HG03565 (cell line): ENCODE data around the gene HEPACAM.
"Not testable (repeated sequence)": the region's sequence is repeated elsewhere in the genome, so short reads cannot be mapped to it uniquely, and the experiment has no call there.

Experiments used
- ATAC-seq: cut with Tn5 transposase; IDR thresholded peaks from one replicate; pipeline ENCODE4 v1.9.1; 2021; ENCODE audit warnings: mild to moderate bottlenecking, moderate library complexity; ENCODE audit not compliant: unreplicated experiment

The HEPACAM gene, protein sequence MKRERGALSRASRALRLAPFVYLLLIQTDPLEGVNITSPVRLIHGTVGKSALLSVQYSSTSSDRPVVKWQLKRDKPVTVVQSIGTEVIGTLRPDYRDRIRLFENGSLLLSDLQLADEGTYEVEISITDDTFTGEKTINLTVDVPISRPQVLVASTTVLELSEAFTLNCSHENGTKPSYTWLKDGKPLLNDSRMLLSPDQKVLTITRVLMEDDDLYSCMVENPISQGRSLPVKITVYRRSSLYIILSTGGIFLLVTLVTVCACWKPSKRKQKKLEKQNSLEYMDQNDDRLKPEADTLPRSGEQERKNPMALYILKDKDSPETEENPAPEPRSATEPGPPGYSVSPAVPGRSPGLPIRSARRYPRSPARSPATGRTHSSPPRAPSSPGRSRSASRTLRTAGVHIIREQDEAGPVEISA

DNA sequence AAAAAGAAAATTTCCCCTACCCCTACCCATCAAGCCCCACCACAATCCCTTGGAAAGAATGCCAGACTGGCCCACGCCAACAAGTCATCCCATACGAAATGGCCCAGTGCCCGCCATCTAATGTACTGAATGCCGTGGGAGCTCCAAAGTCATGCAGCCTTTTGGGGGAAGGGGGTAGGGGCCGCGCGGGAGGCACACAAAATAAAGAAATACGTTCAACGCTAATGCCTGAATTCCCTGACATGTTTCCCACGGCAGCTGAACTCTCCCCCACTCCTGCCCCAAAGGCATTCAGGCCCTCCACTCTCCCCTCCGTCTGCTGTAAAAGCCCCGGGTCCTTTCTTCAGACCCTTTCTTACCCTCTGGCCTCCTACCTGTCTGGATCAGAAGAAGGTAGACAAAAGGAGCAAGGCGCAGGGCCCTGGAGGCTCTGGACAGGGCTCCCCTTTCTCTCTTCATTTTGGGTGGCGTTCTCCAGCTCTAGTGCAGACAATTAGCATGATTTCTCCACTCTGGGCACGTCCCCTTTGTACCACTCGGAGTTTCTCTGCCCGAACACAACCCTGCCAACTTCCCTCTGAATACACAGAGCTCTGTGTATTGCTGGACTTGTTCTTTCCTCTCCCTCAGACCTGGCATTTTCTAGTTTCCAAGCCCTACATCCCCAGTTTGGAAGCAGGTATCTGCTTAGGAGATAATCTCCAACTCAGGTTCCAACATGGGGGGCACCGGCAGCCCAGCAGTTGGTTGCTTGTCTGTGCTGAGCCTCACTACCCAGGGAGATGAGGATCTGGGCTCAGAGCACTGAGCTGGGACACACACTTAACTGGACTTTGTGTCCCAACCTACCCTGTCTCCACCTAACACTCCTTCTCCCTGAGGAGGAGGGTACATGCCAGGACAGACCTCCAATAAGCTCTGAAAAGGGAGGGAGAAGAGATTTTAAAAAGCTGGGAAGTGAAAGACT is at the start of gene HEPACAM:
Gene HEPACAM (minus strand): TSS at position 500 of the 967 bp plus-strand sequence. CDS start 41 bp downstream, at position 459.
- no peak for ATAC-seq

DNA sequence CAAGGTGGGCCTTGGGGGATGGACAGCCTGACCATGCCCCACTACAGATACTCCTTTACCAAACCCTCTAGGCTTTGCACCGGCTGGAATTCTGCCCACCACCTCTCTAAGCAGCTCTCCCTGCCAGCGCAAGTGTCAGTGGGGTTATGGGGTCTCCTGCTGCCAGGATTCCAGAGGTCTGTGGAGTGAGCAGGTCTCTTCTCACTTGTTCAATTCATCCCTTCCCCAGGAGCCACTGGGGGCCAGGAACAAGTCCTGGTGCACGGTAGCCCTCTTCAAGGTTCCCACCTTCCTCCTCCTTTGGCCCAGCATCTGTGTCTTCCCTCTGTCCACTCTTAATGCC is 48.6 kb upstream of the HEPACAM start:
- no peak for ATAC-seq

DNA sequence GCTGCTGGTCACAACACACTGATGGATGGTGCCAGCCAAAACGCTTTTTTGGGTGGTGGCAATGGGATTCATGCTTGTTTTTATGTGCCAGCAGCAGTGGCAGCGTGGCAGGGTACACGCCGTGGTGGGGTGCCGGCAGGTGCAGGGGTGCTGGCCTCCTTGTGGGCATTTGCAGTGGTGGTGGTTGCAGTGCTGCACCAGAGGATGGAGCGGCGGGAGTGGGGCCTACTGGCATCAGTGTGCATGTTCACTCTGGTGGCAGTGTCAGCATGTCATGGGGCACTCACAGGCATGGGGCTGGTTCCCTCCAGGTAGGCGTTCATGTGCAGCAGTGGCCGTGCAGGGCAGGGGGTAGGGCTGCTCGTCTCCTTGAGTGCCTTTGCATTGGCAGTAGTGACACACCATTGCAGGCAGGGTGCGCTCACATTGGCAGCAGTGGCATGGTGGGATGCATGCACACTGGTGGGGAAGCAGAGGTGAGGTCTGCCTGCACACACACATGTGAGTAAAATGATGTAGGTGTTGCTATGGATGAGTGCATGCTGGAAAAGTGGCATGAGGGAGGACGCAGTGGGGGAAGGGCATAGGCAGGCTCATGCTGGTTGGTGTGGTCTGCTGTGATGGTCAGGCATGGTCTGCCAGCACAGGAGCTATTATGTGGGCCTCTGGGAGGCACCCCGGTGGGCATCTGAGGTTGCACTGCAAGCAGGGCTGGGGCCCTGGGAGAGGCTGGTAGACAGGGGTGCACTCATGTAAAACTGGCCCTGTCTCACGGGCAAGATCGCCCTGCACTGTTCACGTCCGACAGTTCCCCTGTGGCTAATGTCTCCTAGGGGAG is 48.0 kb upstream of the HEPACAM start:
- no peak for ATAC-seq

DNA sequence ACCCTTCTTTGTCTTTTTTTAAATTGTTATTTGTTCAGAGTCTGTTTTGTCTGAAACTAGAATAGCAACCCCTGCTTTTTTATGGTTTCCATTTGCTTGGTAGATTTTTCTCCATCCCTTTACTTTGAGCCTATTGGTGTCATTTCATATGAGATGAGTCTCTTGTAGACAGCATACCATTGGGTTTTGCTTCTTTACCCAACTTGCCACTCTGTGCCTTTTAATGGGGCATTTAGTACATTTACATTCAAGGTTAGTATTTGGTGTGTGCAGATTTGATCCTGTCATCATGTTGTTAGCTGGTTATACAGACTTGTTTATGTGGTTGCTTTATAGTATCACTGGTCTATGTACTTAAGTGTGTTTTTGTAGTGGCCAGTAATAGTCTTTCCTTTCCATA is 46.2 kb upstream of the HEPACAM start:
- ATAC-seq: no peak

DNA sequence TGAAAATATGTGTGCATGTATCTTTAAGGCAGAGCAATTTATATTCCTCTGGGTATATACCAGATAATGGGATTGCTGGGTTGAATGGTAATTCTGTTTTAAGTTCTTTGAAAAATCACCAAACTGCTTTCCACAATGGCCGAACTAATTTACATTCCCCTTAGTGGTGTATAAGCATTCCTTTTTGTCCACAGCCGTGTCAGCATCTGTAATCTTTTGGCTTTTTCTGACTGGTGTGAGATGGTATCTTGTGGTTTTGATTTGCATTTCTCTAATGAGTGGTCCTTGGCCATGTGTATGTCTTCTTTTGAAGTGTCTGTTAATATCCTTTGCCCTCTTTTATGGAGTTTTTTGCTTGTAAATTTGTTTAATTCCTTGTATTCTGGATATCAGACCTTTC is 42.5 kb upstream of the HEPACAM start:
- no peak for ATAC-seq

DNA sequence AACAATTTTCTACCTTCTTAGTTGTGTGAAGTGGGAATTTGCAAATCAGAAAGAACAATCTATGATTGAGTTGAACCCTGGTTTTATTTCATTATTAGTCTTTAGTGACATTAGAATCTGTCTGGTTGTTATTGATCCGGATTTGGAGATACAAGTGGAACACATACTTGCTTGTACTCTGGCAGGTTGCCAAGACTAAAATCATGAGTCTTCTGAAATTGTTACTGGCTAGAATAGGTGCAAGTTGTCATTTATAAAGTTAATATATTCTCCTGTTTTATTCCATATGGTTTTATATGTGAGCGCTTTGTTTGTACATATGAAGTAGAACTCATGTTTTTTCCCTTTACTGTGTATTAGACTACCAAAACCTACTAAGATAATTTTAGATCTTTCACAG is 41.2 kb upstream of the HEPACAM start:
- ATAC-seq: no peak

DNA sequence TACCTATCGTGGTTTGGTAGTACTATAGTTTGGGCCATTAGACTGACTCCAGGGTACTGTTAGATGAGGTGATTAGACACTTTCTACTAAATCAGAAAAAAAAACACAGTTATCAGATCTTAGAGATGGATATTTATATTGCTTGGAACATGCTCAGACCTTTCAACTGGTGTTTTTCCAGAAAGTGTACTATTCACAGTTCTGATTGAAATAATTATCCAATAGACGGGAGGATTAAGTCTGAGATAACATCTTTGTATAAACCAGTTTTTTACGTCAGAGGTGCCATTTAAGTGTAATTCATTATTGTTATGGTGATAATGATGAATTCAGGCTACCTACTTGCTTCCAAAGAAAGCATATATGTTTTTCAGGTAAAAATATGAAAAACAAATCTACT is 40.7 kb upstream of the HEPACAM start:
- no peak for ATAC-seq

DNA sequence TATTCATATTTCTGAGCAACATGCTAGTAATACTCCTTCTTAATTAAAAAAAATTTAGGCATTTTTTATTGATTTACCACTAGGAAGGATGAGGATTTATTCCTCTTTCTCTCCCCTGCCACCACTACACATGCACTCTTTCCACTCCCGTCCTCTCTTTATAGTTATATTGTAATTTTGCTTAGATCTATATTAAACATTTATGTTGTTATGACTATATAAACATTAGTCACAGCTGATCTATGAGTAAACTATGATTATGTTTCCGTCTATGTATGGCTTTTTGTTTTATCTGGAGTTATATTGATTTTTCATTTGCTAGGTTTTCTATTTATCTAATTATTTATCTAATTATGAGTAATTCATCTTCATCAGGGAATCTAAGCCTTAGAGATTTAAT is 36.0 kb upstream of the HEPACAM start:
- ATAC-seq: no peak

DNA sequence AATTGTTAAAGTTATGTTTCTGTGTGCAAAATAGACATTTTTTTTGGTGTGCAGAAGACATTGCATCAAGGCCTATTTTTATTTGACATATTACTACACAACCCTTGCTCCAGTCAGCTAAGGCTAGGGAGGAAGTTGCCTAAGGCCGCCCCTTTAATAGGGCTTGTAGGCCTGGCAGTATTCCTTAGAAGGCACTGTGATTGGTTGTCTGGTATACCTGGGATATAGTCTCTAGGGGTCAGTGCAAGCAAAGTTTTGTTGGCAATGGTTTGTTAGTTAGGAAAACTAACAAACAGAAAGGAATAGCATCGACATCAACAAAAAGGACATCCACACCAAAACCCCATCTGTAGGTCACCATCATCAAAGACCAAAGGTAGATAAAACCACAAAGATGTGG is 35.1 kb upstream of the HEPACAM start:
- ATAC-seq: no peak

DNA sequence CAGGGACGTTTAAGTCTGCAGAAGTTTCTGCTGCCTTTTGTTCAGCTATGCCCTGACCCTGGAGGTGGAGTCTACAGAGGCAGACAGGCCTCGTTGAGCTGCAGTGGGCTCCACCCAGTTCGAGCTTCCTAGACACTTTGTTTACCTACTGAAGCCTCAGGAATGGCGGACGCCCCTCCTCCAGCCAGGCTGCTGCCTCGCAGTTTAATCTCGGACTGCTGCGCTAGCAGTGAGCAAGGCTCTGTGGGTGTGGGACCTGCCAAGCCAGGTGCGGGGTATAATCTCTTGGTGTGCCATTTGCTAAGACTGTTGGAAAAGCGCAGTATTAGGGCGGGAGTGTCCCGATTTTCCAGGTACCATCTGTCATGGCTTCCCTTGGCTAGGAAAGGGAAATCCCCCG is 32.4 kb upstream of the HEPACAM start:
- not testable (repeated sequence) for ATAC-seq

DNA sequence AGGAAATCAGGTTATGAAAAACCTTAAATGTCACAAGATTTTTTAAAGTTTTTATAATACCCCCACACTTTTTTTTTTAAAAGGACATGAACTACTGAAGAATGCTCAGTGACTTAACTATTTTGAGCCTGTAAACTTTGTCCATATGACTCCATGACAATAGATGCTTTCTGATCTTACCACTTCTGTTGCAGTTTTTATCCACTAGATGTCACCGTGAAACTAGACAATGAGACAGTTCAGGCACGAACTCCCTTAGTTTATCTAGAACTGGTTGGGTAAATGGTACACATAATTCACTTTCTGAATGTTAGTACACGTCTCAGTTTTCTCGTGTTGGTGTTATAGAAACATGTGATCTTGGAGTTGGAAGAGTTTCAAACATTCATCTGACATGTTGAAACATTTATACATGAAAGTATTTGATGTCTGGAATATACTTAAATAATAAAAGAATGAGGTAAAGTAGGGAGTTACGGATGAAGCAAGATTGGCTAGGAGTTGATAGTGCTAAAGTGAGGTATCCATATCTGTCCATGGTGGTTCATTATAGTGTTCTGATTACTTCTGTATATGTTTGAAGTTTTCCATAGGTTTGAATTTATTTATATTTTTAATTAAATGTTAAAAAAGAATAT is 26.2 kb upstream of the HEPACAM start:
- peak; percentile 94 for ATAC-seq

DNA sequence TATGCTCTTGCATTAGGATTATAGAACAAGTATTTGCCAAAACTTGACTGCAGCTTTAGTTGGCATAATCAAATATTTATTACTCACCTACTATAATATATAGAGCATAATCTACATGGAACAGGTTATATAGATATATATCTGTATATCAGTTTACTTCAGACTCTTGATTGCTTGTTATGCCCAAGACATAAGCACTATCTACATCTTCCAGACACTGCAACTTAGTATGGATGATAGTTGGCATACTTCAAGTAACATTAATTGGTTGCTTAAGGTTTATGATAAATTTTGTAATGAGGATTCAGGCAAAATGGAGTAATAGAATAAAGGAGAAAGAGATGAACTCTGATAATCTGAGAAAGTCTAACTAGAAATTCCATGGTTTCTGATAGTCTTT is 19.2 kb upstream of the HEPACAM start:
- ATAC-seq: no peak

DNA sequence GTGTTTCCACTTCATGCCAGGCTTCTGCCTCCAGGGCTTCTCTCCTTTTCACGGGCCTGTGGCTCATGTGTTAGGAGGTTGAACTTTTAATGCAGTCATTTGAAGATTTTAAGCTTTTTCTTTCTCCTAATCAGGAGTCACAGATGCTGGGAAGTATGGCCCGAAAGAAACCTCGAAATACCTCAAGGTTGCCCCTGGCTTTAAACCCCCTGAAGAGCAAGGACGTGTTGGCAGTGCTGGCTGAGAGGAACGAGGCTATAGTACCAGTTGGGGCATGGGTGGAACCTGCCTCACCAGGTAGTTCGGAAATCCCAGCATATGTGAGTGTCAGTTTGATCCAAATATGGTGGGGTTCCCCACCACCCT is 18.7 kb upstream of the HEPACAM start:
- ATAC-seq: no peak

DNA sequence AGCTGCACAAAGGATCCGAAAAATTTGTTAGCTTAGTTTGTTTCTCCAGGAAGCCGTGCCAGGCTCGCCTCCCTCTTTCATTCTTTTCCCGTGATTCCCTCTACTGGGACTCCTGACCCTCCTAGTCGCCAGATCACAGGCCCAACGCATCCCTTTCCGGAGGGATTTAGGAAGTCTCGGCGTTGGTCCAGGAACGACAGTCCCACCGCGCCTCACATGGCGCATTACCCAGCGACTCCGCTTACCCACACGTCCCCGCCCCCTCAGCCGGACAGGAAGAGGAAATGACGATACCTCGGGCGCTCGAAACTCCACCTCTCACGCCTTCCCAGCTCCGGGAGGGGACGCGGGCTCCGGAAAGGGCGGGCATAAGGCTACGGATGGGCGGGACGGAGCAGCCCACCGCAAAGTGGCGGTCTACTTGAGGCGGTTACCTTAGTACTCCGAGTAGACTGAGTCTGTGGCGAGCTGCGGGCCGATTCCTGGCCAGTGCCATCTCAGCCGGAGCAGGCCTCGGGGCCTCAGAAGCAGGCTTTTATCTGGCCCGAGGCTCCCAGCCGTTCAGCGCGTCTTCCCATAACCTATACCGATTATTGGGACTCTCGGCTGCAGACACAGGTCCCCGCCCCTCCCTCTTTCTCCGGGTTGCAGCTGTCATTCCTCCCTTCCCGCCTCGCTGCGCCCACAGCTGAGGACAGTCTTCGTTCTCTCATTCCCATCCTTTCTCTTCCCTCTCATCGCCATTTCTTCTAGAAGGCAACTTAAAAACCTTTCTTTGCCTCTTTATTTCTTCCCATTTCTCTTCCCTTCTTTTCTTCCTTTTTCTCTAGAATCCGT is 18.1 kb upstream of the HEPACAM start, which contains the start of gene CCDC15:
Gene CCDC15 (plus strand): TSS at position 450 of the 837 bp plus-strand sequence. CDS start 531 bp downstream, outside the sequence.
- peak; percentile 94 for ATAC-seq

DNA sequence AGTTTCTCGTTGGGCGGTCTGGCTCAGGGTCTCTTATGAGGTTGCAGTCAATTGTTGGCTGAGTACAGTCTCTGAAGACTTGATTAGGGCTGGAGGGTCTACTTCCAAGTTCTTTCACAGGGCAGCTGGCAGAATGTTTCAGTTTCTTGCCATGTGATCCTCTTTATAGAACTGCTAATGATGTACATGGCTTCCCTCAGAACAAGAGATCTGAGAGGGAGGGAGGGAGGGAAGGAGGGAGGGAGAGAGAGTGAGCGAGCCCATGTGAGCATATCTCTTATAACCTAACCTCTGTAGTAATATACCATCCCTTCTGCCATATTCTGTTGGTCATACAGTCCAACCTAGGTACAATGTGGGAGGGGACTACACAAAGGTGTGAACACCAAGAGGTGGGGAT is 15.5 kb upstream of the HEPACAM start:
- no peak for ATAC-seq

DNA sequence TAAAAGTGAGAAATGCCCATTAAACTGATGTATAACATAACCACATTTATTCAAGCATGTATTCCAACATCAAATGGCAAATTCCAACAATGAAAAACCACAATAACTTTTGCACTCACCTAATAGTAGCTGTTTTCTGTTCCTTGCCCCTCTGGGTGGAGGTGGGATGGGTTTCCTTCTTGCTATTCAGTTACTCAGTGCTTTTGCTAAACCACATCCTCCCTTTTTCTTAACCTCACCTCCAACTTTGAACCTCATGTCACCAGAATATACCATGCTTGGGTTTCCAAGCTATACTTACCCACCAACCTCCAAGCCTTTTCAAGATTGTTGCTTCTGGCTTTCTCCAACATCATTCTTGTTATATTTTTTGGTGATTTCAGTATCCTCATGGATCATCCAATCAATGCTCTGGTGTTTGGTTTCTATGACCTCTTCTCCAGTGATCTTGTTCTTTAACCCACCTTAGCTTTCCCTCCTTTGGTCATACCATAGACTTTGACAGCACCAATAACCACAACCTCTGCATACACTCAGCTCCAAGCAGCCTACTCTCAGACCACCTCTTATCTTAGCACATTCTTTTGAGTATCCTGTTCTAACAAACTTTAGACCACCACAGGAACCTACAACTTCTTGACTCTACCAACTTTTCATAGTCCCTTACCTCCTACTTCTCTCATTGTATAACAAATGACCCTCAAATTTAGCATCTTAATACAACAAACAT is 14.9 kb upstream of the HEPACAM start:
- ATAC-seq: no peak

DNA sequence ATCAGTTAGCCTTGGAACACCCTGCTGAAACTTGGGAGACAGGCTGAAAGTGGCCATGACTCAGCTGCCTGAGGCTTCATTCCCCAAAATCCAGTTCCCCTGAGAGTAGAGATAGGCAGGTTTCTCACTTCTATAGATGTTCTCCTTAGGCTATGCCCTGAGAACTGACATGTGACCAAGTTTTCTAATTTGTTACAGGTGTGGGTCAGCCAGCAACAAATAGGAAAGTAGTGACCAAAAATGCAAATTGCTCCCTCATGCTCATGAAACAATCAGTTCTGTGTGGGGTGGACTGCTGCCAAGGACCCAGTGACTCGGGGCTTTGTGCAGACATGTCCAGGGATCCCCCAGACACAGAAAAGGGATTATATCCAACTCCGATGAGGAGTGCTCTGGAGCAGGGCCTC is 10.9 kb upstream of the HEPACAM start:
- no peak for ATAC-seq

DNA sequence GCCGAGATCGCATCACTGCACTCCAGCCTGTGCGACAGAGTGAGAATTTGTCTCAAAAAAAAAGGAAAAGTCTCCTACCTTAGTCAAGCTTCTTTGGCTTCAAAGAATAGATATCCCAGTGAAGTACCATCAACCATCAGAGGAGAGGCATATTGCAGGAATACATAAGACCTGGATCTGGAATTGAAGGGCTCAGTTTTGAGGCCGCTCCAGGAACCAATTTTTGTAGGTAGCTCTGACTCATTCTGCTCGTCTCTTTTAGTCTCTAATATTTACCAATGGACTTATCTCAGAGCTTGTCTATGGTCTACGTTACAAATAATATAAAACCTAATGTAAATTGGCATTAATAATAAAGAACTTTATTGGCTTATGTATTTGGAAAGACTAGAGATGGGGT is 10.0 kb upstream of the HEPACAM start:
- ATAC-seq: no peak

DNA sequence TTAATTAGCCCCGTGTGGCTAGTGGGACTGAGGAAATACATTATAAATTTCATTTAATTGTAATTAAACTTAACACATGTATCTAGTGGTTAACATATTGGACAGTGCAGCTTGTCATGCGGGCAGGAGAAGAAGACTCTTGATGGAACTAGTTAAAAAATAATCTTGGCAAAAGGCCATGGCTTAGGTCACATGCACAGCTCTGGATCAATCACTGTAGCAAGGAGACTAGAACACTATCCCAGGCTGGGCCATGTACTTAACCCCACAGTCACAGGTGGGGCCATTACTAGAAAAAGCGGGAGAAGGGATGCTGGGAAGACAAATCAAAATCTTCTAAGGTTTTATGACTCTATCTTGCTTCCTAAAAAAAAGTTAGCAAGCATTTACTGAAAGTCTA is 8.7 kb upstream of the HEPACAM start:
- ATAC-seq: no peak
